ENCODE data around the gene PHTF1. TPM values are rescaled to one million over a fixed set of nuclear protein-coding genes. Genes with fewer than 3 reads are reported as not detected.

Gene PHTF1
- polyA plus RNA-seq, 3 donors, result 6.7 to 12.2 (median 11.1) TPM

- no peak overlapping the region for H2AFZ ChIP-seq (ENCODE audit: insufficient read depth, low read depth, low read length, poor library complexity, severe bottlenecking)
- H3K9me3 ChIP-seq (replicated peaks in 1 of 2; ENCODE audit: control insufficient read depth in 1 of 2, insufficient read depth in 1 of 2, low read length in 2 of 2), result no peaks in the 10 kb centered on the region
- peaks cover 14% of the 10 kb centered on the region for H3K4me1 Mint-ChIP-seq
- H3K27ac ChIP-seq (ENCODE audit: low read depth in 1 of 2, low read length in 2 of 2), result no peak overlapping the region
- no peak overlapping the region for H3K4me3 ChIP-seq (replicated peaks in 1 of 3; ENCODE audit: low read depth in 2 of 3, low read length in 3 of 3)
- TF ChIP-seq CTCF (IDR thresholded peaks at IDR 0.05), result no peak
- peak overlapping the region in 2 of 7 donors; percentile 42 to 56 for H3K27ac Mint-ChIP-seq
- H3K27me3 ChIP-seq (ENCODE audit: control insufficient read depth in 2 of 2, insufficient read depth in 2 of 2, low read length in 2 of 2), result no peaks in the 10 kb centered on the region
- H3K9ac ChIP-seq (ENCODE audit: insufficient read depth, low read length, poor library complexity, severe bottlenecking), result peak overlapping the region; percentile 5
- intact Hi-C loops (cut with micrococcal nuclease), result loop anchor here in 1 of 2 donors (5.0 kb wide), 1 partner anchor 542 kb away; no protein-coding TSS in a partner anchor
- peaks cover 0 to 4% of the 10 kb centered on the region in 2 donors for H3K36me3 Mint-ChIP-seq
- H3K4me1 ChIP-seq (ENCODE audit: control insufficient read depth in 1 of 2, insufficient read depth in 2 of 2, low read length in 2 of 2), result peaks cover 12 to 13% of the 10 kb centered on the region in 2 donors
- peaks cover 0 to under 1% (median 0%) of the 10 kb centered on the region in 3 donors for H3K27me3 Mint-ChIP-seq (ENCODE audit: low read depth in 3 of 3)
- H3K4me2 ChIP-seq (replicated peaks; ENCODE audit: extremely low read depth, low read length, poor library complexity, severe bottlenecking), result no peak overlapping the region
- H3K79me2 ChIP-seq (ENCODE audit: insufficient read depth, low read length), result no peaks in the 10 kb centered on the region
- H4K20me1 ChIP-seq (ENCODE audit: insufficient read depth, low read length), result no peaks in the 10 kb centered on the region
- no CpG with 5 or more reads among the region's 6 CpGs for WGBS (ENCODE audit: insufficient coverage)
- no peaks in the 10 kb centered on the region for H3K9me3 Mint-ChIP-seq
- no peak for DNase-seq
- peak overlapping the region in 1 of 2 donors; percentile 42 for H3K4me3 Mint-ChIP-seq
- H3K36me3 ChIP-seq (replicated peaks in 1 of 2; ENCODE audit: control insufficient read depth in 1 of 2, insufficient read depth in 2 of 2, low read length in 2 of 2), result no peaks in the 10 kb centered on the region
Observed at GRCh38 chr1:113684153-113684541, 75.1 kb downstream of the PHTF1 start.

GRCh38 chr1:113683384-113684152 is 75.7 kb downstream of the PHTF1 start:
- Mint-ChIP-seq H3K27me3 (ENCODE audit: low read depth in 3 of 3) (peaks cover 0 to 2% (median 0%) of the 10 kb centered on the region in 3 donors), H3K36me3 (peaks cover 0 to 3% of the 10 kb centered on the region in 2 donors), H3K4me3 (peak overlapping the region in 1 of 2 donors; percentile 81), H3K27ac (peak overlapping the region in 5 of 7 donors; percentile 5 to 73 (median 42)), H3K9me3 (no peaks in the 10 kb centered on the region), H3K4me1 (peaks cover 14% of the 10 kb centered on the region)
- peak in 2 of 3 donors; percentile 25 to 30 for DNase-seq
- Histone ChIP-seq H3K27ac (ENCODE audit: low read depth in 1 of 2, low read length in 2 of 2) (no peak overlapping the region), H3K4me1 (ENCODE audit: control insufficient read depth in 1 of 2, insufficient read depth in 2 of 2, low read length in 2 of 2) (peaks cover 12 to 13% of the 10 kb centered on the region in 2 donors), H3K79me2 (ENCODE audit: insufficient read depth, low read length) (no peaks in the 10 kb centered on the region), H3K9me3 (replicated peaks in 1 of 2; ENCODE audit: control insufficient read depth in 1 of 2, insufficient read depth in 1 of 2, low read length in 2 of 2) (no peaks in the 10 kb centered on the region), H3K9ac (ENCODE audit: insufficient read depth, low read length, poor library complexity, severe bottlenecking) (peak overlapping the region; percentile 5), H4K20me1 (ENCODE audit: insufficient read depth, low read length) (no peaks in the 10 kb centered on the region), H3K4me3 (replicated peaks in 1 of 3; ENCODE audit: low read depth in 2 of 3, low read length in 3 of 3) (peak overlapping the region in 1 of 3 experiments; percentile 6), H3K36me3 (replicated peaks in 1 of 2; ENCODE audit: control insufficient read depth in 1 of 2, insufficient read depth in 2 of 2, low read length in 2 of 2) (no peaks in the 10 kb centered on the region), H3K27me3 (ENCODE audit: control insufficient read depth in 2 of 2, insufficient read depth in 2 of 2, low read length in 2 of 2) (no peaks in the 10 kb centered on the region), H3K4me2 (replicated peaks; ENCODE audit: extremely low read depth, low read length, poor library complexity, severe bottlenecking) (peak overlapping the region; percentile 20), H2AFZ (ENCODE audit: insufficient read depth, low read depth, low read length, poor library complexity, severe bottlenecking) (no peak overlapping the region)
- 47% methylated on average over 4 of the region's 8 CpGs for WGBS (ENCODE audit: insufficient coverage)
- no peak for TF ChIP-seq CTCF (IDR thresholded peaks at IDR 0.05)
- intact Hi-C loops (cut with micrococcal nuclease), result loop anchor here in 1 of 2 donors (5.0 kb wide), 1 partner anchor 541 kb away; no protein-coding TSS in a partner anchor

Measured in CD14-positive monocyte (primary cell).